LNCaP clone FGC (cell line): Measurements from ENCODE around the gene ZSCAN5A.
"Not testable (repeated sequence)": the region's sequence is repeated elsewhere in the genome, so short reads cannot be mapped to it uniquely, and the experiment has no call there.

Experiments
- DNase-seq: peaks from one replicate; pipeline ENCODE4 v3.0.0-alpha.2; 2011; ENCODE audit warnings: low read depth
- H3K4me3 ChIP-seq: 2 replicates; pipeline ENCODE4 v1.5.1; 2011; ENCODE audit warnings: mild to moderate bottlenecking, low read depth, low read length, control low read depth
- TF ChIP-seq, protein P1 (sequence below): IDR thresholded peaks from 2 replicates; pipeline ENCODE4 v1.5.1; 2012; ENCODE audit warnings: mild to moderate bottlenecking; ENCODE audit not compliant: control insufficient read depth, insufficient read depth; ENCODE audit errors: extremely low read depth

ZSCAN5A gene

DNA sequence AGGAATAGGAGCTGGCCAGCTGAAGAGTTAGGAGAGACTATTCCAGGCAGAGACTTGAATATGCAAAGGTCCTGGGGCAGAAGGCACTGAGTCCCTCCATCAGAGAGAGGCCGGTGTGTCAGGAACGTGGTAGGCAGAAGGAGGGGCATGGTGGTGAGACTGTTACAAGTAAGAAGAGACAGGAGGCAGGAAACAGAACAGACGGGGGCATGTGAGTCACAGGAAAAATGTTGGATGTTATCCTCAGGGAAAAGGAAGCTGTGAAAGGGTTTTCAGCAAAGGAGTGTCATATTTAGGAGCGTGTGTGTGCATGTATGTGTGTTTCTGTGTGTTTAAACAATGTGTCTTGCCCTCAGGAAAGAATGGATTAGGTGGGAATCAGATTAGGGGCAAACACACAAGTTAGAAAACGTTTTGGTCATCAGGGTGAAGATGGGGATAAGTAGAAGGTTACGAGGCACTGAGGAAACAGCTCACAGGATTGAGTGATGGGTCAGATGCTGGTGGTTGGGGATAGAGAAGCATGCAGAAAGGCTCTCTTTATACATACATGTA is 41.0 kb downstream of the ZSCAN5A start:
- H3K4me3 ChIP-seq: no peak overlapping the region
- DNase-seq: no peak
- TF ChIP-seq, protein P1, sequence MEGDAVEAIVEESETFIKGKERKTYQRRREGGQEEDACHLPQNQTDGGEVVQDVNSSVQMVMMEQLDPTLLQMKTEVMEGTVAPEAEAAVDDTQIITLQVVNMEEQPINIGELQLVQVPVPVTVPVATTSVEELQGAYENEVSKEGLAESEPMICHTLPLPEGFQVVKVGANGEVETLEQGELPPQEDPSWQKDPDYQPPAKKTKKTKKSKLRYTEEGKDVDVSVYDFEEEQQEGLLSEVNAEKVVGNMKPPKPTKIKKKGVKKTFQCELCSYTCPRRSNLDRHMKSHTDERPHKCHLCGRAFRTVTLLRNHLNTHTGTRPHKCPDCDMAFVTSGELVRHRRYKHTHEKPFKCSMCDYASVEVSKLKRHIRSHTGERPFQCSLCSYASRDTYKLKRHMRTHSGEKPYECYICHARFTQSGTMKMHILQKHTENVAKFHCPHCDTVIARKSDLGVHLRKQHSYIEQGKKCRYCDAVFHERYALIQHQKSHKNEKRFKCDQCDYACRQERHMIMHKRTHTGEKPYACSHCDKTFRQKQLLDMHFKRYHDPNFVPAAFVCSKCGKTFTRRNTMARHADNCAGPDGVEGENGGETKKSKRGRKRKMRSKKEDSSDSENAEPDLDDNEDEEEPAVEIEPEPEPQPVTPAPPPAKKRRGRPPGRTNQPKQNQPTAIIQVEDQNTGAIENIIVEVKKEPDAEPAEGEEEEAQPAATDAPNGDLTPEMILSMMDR: no peak

DNA sequence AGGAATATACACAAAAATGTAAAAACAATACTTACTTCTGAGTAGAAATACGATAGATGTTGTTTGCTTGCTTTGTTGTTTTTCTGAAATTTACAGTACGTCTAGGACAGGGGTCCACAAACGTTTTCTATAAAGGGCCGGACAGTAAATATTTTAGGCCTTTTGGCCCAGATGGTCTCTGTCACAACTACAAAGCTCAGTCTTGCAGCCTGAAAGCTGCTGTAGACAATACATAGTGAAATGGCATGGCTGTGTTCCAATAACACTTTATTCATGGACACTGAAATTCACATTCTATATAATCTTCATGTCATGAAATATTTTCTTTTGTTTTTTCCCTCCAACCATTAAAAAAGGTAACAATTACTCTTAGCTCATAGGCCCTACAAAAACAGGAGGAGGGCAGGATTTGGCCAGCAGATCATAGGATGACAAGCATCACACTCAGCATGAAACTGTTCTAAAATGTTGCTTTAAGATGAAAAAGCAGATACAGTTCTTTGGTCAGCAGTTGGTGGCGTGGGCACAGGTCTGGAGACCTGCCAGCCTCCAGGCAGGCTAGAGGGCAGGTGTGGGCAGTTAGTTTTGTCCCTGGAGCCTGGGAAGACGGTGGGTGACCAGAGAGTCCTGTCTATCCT is 42.4 kb downstream of the ZSCAN5A start, which contains the start of gene EDDM13:
Gene EDDM13, plus strand, starts transcription at position 588 of the 638 bp plus-strand sequence. CDS start 87 bp downstream, outside the sequence.
- no peak for DNase-seq
- TF ChIP-seq, protein P1: no peak
- no peak within 1 kb of the TSS for H3K4me3 ChIP-seq

DNA sequence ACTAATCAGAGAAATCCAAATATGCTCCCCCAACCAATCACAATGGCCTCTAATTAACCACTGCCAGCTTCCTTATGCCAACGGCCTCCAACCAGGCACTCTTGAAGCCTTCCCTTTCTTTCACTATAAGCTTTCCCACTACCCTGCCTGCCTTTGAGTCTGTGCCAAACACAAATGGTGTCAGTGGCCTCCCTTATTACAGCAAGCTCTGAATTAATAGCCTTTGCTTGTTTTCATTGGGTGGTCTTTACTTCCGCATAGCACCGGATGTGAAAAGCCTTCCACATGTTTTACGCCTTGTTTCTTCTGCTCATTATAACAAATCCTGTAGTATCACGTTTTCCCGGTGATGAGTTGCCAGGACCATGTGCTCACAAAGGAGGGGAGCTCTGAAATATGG is 43.5 kb downstream of the ZSCAN5A start:
- H3K4me3 ChIP-seq: no peak overlapping the region
- DNase-seq: no peak
- TF ChIP-seq, protein P1: no peak

DNA sequence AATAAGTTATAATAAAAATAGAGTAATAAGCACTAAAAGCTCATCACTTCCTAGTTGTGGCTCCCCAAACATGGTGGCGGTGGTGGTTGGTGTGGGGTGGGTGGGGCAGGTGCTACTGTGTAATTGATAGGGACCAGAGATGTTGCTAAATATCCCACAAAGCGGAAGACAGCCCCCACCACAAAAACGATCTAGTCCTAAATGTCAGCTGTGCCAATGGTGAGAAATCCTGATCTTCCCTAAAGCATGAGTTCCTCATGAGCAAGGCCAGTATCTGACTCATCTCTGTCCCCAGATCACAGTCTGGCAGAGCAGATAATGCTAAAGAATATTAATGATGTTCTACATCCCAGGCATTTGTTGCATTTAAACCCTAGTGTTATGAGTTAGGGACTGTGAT is 44.0 kb downstream of the ZSCAN5A start:
- TF ChIP-seq, protein P1: no peak
- DNase-seq: no peak
- H3K4me3 ChIP-seq: no peak overlapping the region

DNA sequence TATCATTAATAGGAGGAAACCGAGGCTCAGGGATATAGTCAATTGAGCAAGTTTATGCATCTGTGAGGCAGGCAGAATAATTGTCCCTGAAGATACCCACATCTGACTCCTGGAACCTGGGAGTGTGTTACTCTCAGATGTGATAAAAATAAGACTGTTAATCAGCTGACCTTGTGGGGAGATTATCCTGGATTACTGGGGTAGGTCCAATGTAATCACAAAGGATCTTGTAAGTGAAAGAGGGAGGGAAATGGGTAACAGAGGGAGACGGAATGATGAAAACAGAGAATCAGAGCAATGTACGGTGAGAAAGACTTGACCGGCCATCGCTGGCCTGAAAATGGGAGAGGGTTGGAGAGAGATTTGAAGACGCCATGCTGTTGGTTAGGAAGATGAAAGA is 45.3 kb downstream of the ZSCAN5A start:
- DNase-seq: no peak
- no peak overlapping the region for H3K4me3 ChIP-seq

DNA sequence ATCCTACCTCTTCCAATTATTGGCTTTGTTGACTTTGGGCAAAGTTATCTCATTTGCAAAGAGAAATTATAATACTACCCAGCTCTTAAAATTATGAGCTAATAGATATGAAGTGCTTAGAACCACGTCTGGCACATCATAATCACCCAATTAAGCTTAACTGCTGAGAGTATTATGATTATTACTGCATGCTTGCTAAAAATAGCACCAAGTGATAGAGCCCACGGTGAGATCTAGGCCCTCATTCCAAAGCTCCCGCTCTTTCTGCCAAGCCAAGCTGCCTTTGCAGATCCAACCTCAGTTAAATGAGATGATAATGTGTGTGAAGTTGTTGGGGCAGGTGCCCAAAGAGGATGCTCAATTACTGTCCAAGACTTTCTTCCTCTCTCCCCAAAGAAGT is 48.6 kb downstream of the ZSCAN5A start:
- DNase-seq: no peak
- TF ChIP-seq, protein P1: no peak
- no peak overlapping the region for H3K4me3 ChIP-seq

More for the DNA sequence above, 45.3 kb downstream of the ZSCAN5A start:
- TF ChIP-seq, protein P1: no peak

DNA sequence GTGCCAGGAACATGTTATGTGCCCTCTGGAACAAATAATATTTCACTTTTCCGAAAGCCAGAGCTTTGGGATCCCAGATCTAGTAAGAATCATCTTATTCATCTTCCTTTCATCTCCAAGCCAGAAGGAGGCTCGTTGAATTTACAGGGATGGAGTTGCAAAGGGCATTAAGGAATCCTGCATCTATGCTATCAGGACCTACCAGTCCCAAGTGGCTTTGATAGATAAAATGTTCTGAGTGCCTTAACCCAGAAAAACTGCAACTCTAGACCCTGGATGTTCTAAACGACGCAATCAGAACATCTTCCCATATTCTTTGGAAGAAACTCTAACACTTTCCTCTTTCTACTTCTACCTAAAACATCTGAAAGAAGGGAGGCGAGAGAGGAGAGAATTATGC is 51.3 kb downstream of the ZSCAN5A start:
- DNase-seq: no peak
- TF ChIP-seq, protein P1: no peak
- H3K4me3 ChIP-seq: no peak overlapping the region

DNA sequence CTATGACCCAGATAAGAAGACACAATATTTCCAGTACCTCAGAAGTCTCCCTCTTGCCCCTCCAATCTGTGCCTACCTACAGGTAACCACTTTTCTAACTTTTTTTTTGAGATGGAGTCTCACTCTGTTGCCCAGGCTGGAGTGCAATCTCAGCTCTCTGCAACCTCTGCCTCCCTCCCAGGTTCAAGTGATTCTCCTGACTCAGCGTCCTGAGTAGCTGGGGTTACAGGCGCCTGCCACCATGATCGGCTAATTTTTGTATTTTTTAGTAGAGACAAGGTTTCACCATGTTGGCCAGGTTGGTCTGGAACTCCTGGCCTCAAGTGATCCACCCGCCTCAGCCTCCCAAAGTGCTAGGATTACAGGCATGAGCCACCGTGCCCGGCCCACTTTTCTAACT is 52.7 kb downstream of the ZSCAN5A start:
- not testable (repeated sequence) for H3K4me3 ChIP-seq, DNase-seq
